OCI-LY1 (cell line): ENCODE measurements around the gene CCDC12.

Source experiments
- H2AFZ ChIP-seq: fragments of 200-600 bp; sonication (generic), shearing (Covaris generic); 2 replicates; pipeline ENCODE4 v1.6.0; 2014; ENCODE audit warnings: antibody characterized with exemption, mild to moderate bottlenecking, low read length
- H3F3A ChIP-seq: fragments of 200-600 bp; sonication (generic), shearing (Covaris generic); 2 replicates; pipeline ENCODE4 v1.6.0; 2014; ENCODE audit warnings: mild to moderate bottlenecking, antibody characterized with exemption, low read length, moderate library complexity; ENCODE audit not compliant: insufficient read depth
- H3K27ac ChIP-seq: fragments of 200-600 bp; sonication (generic); 2 replicates; pipeline ENCODE4 v1.5.1; 2014; ENCODE audit warnings: low read length, mixed run types, mild to moderate bottlenecking, low read depth; ENCODE audit not compliant: poor library complexity, severe bottlenecking
- H3K27me3 ChIP-seq: fragments of 200-600 bp; sonication (generic); 2 replicates; pipeline ENCODE4 v1.6.0; 2014; ENCODE audit warnings: antibody characterized with exemption, mild to moderate bottlenecking, low read length, moderate library complexity; ENCODE audit not compliant: insufficient read depth
- H3K36me3 ChIP-seq: fragments of 200-600 bp; sonication (generic); 2 replicates; pipeline ENCODE4 v1.6.1; 2014; ENCODE audit warnings: mild to moderate bottlenecking, antibody characterized with exemption, low read length, moderate library complexity, mixed read lengths; ENCODE audit not compliant: insufficient read depth
- H3K4me1 ChIP-seq: fragments of 200-600 bp; sonication (generic); 2 replicates; pipeline ENCODE4 v1.5.1; 2014; ENCODE audit warnings: mild to moderate bottlenecking, low read length, moderate library complexity; ENCODE audit not compliant: insufficient read depth, severe bottlenecking
- H3K4me2 ChIP-seq: fragments of 200-600 bp; sonication (generic), shearing (Covaris generic); 2 replicates; pipeline ENCODE4 v1.6.1; 2014; ENCODE audit warnings: low read length
- H3K4me3 ChIP-seq: fragments of 200-600 bp; sonication (generic); 2 replicates; pipeline ENCODE4 v1.5.1; 2014; ENCODE audit warnings: low read length, low read depth, mild to moderate bottlenecking, mixed read lengths; ENCODE audit not compliant: poor library complexity, severe bottlenecking
- H3K79me2 ChIP-seq: fragments of 200-600 bp; shearing (Covaris generic); 2 replicates; pipeline ENCODE4 v1.6.1; 2016; ENCODE audit warnings: mixed run types, low read length, mixed read lengths; ENCODE audit not compliant: insufficient read depth
- H3K9ac ChIP-seq: fragments of 200-600 bp; sonication (generic), shearing (Covaris generic); 2 replicates; pipeline ENCODE4 v1.6.1; 2014; ENCODE audit warnings: mild to moderate bottlenecking, low read length, mixed read lengths
- H3K9me2 ChIP-seq: fragments of 200-600 bp; sonication (generic), shearing (Covaris generic); 2 replicates; pipeline ENCODE4 v1.6.1; 2014; ENCODE audit warnings: low read depth, mild to moderate bottlenecking, low read length, mixed read lengths
- H3K9me3 ChIP-seq: fragments of 200-600 bp; shearing (Covaris generic); 2 replicates; pipeline ENCODE4 v1.6.1; 2014; ENCODE audit warnings: low read length, mixed read lengths
- H4K20me1 ChIP-seq: fragments of 200-600 bp; sonication (generic), shearing (Covaris generic); 2 replicates; pipeline ENCODE4 v1.6.0; 2016; ENCODE audit warnings: mild to moderate bottlenecking, low read length; ENCODE audit not compliant: insufficient read depth
- EZH2 ChIP-seq: fragments of 200-600 bp; sonication (generic), shearing (Covaris generic); IDR thresholded peaks from 2 replicates; pipeline ENCODE4 v1.8.0; 2017; ENCODE audit warnings: borderline replicate concordance, mixed run types, mild to moderate bottlenecking, antibody characterized with exemption, low read length, moderate library complexity, mixed read lengths
- TF ChIP-seq, protein P1 (sequence below): fragments of 200-600 bp; sonication (generic), shearing (Covaris generic); IDR thresholded peaks from 2 replicates; pipeline ENCODE4 v1.5.1; 2017; ENCODE audit warnings: mild to moderate bottlenecking, antibody characterized with exemption, low read length, moderate library complexity, mixed read lengths

The CCDC12 gene

DNA sequence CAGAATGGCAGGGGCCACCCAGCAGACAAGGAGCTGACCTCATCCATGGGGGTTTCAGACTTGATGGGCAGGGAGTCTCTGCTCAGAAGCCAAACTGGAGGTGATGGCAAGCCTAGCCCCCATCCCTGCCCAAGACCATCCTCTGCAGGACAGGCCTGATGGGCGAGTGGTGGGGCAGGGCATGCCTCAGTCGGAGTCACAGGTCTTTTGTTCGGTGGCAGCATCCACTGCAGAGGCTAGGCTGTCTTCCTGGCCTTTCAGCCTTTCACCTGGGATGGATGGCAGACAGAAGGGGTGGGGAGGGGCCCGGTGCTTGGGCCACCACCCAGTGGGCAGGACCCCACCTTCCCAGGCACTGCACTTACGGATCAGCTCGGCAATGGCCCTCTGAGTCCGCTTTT lies 54.7 kb downstream of the CCDC12 start:
- Histone ChIP-seq H2AFZ (no peak overlapping the region), H3K36me3 (peaks cover 95% of the 10 kb centered on the region), H3K4me3 (no peak overlapping the region), H3F3A (no peaks in the 10 kb centered on the region), H3K27me3 (no peaks in the 10 kb centered on the region), H3K9ac (no peak overlapping the region), H3K4me1 (peaks cover 12% of the 10 kb centered on the region), H4K20me1 (no peaks in the 10 kb centered on the region), H3K9me2 (no peaks in the 10 kb centered on the region), H3K79me2 (no peaks in the 10 kb centered on the region), H3K4me2 (no peak overlapping the region), H3K27ac (no peak overlapping the region), H3K9me3 (peaks cover 8% of the 10 kb centered on the region; the same call in 1 of the 2 replicates)
- TF ChIP-seq, protein P1, sequence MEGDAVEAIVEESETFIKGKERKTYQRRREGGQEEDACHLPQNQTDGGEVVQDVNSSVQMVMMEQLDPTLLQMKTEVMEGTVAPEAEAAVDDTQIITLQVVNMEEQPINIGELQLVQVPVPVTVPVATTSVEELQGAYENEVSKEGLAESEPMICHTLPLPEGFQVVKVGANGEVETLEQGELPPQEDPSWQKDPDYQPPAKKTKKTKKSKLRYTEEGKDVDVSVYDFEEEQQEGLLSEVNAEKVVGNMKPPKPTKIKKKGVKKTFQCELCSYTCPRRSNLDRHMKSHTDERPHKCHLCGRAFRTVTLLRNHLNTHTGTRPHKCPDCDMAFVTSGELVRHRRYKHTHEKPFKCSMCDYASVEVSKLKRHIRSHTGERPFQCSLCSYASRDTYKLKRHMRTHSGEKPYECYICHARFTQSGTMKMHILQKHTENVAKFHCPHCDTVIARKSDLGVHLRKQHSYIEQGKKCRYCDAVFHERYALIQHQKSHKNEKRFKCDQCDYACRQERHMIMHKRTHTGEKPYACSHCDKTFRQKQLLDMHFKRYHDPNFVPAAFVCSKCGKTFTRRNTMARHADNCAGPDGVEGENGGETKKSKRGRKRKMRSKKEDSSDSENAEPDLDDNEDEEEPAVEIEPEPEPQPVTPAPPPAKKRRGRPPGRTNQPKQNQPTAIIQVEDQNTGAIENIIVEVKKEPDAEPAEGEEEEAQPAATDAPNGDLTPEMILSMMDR, result no peak
- no peak for TF ChIP-seq EZH2

GRCh38 chr3:46921041-46921440 lies 55.5 kb downstream of the CCDC12 start:
- no peak overlapping the region for H3K9ac ChIP-seq
- no peaks in the 10 kb centered on the region for H3K27me3 ChIP-seq
- no peak overlapping the region for H3K4me2 ChIP-seq
- TF ChIP-seq, protein P1, result no peak
- TF ChIP-seq EZH2, result no peak
- no peak overlapping the region for H2AFZ ChIP-seq
- no peaks in the 10 kb centered on the region for H3K79me2 ChIP-seq
- no peaks in the 10 kb centered on the region for H4K20me1 ChIP-seq
- peaks cover 8% of the 10 kb centered on the region; the same call in 1 of the 2 replicates for H3K9me3 ChIP-seq
- peaks cover 92% of the 10 kb centered on the region for H3K36me3 ChIP-seq
- H3K27ac ChIP-seq, result no peak overlapping the region
- H3K4me1 ChIP-seq, result peaks cover 4% of the 10 kb centered on the region
- H3K9me2 ChIP-seq, result no peaks in the 10 kb centered on the region
- H3K4me3 ChIP-seq, result no peak overlapping the region
- H3F3A ChIP-seq, result no peaks in the 10 kb centered on the region

GRCh38 chr3:46918634-46919033 lies 57.9 kb downstream of the CCDC12 start:
- Histone ChIP-seq H3K36me3 (peaks cover 75% of the 10 kb centered on the region), H3K79me2 (no peaks in the 10 kb centered on the region), H3F3A (no peaks in the 10 kb centered on the region), H3K4me2 (no peak overlapping the region), H3K9me3 (peaks cover 8% of the 10 kb centered on the region; the same call in 1 of the 2 replicates), H3K9me2 (no peaks in the 10 kb centered on the region), H3K9ac (no peak overlapping the region), H4K20me1 (no peaks in the 10 kb centered on the region), H2AFZ (no peak overlapping the region), H3K4me3 (no peak overlapping the region), H3K27ac (no peak overlapping the region), H3K4me1 (no peaks in the 10 kb centered on the region), H3K27me3 (no peaks in the 10 kb centered on the region)
- TF ChIP-seq, protein P1, result no peak
- TF ChIP-seq EZH2, result no peak
